NK-92 (cell line): ENCODE measurements around the gene ZNF653.
A peak's percentile ranks its signal among the peaks of the same experiment; 100 is the strongest.

Experiments used
- DNase-seq: peaks from one replicate; lab custom pipeline; 2025; ENCODE audit not compliant: unreplicated experiment; lab: John Stamatoyannopoulos, UW

Gene ZNF653, protein sequence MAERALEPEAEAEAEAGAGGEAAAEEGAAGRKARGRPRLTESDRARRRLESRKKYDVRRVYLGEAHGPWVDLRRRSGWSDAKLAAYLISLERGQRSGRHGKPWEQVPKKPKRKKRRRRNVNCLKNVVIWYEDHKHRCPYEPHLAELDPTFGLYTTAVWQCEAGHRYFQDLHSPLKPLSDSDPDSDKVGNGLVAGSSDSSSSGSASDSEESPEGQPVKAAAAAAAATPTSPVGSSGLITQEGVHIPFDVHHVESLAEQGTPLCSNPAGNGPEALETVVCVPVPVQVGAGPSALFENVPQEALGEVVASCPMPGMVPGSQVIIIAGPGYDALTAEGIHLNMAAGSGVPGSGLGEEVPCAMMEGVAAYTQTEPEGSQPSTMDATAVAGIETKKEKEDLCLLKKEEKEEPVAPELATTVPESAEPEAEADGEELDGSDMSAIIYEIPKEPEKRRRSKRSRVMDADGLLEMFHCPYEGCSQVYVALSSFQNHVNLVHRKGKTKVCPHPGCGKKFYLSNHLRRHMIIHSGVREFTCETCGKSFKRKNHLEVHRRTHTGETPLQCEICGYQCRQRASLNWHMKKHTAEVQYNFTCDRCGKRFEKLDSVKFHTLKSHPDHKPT

DNA sequence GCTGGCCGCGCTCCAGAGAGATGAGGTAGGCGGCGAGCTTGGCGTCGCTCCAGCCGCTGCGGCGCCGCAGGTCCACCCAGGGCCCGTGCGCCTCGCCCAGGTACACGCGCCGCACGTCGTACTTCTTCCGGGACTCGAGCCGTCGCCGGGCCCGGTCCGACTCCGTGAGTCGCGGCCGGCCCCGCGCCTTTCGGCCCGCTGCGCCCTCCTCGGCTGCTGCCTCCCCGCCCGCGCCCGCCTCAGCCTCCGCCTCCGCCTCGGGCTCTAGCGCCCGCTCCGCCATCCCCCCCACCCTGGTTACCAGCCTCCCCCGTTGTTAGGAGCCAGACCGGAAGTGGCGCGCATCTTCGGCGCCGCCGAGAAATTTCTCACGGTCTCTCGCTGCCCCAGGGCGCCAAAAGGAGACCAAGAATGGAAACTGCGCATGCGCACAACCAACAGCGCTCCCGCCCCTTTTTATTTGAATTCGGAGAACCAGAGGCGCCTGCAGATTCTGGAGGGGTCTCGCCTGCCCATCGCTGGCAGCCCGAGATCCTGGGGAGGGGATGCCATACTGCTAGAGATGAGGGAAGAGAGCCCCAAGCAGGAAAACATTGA, at the start of gene ZNF653:
ZNF653 (minus strand) TSS at position 336 of the 597 bp plus-strand sequence; CDS start at position 283, 53 bp downstream.
- peak; percentile 45 for DNase-seq

DNA sequence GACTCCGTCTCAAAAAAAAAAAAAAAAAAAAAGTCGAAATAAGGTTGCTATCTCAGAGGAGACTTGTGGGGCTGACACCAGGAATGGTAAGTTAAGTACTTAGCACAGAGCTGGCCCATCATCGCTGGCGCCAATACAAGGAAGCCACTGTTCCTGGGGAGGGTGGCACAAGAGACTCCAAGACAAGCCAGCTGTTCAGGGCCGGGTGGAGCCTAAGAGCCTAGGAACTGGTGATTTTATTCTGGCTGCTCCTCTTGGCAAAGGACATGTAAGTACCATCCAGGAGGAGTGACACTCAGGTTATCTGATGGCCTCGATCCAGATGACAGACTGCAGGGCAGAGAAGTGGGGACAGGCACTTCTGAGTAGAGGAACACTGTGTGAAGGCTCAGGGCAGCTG, 49.6 kb upstream of the ZNF653 start:
- no peak for DNase-seq

DNA sequence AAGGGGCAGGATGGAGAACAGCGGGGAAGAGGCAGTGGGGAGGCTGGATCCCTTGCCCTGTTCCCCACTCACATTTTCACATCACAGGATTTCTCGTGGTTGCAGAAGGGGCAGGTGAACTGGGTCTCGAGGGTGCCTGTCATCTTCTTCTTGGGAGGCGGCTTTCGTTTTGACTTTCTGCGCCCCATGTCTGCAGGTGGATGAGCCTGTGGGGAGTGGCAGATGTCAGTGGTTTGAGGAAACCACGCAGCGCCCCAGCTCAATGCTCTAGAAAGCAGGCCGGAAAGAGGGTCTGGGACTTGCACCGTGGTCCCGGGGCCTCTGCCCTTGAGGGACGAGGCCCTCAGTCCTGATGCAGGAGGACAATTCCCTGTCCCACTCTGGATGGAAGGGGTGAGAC, 48.5 kb upstream of the ZNF653 start:
- no peak for DNase-seq

DNA sequence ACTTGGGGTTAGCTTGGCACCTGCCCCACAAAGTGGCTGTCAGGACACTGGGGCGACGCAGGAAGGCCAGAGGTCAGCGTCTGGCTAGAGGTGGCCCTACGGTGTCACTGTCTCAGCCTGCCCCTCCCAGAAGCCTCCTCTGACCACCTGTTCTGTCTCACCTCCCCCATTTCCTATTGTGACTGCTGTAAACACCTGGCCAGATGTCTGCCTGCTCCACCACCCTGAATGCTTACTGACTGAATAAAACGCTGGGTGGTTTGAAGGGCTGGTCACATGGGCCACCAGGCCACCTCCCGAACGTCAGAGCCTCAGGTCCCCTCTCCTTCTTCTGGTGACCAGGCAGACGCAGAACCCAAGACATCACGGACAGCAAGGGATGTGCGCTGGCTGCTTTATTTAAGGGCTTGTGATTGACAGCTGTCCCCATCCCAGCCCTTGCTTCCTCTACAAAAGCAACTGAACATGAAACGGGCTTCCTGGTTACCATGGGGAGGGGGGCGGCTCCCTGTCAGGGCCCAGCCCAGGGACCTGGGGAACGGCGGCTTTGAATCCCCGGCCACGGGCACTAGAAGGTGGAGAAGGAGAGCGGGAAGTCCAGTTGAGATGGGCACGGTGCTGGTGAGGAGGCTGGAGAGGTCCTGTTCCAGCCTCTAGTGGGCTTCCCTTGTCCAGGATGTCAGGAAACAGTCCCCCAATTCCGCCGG, 47.2 kb upstream of the ZNF653 start:
- DNase-seq: no peak

DNA sequence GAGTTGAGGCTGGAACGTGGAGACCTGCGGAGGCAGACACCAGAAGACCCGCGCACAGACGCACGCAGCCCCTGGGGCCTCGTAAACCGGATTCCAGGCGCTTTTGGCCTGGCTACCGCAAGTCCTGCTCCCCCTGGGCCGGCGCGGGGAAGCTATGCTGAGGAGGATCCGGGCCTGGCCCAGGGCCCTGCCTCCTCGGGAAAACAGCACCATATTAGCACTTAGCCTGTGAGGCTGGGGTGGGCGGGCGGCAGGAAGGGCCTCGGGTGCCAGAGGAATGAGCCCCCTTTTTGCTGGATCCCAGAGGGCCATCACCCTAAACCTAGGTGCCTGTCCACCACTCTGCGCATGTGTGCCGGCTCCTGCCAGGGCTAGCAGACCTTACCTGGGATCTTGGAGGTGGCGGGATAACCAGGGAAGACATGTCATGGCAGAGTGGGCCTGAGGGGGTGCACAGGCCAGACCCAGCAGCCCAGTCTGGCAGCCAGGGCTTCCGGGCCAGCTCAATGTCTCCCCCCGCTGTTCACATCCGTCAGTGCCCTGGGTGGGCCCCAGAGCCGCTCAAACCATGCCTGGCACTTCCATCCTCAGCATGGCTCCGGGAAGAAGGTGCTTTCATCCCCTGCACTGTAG, 46.1 kb upstream of the ZNF653 start:
- DNase-seq: no peak

DNA sequence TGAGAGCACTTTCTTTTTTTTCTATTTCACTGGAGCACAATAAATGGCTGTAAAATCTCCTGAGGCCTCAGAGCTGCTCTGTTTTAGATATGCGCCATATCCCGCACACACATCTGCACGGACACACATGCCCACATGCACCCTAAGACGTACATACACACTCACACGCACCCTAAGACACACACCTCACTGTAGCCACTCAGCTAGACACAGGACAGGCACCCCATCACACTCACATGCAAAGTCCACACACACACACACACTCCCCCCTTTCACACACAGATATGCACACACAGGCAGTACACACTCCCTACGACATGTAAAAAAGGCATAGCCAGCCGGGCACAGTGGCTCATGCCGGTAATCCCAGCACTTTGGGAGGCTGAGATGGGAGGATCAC, 44.6 kb upstream of the ZNF653 start:
- DNase-seq: no peak

DNA sequence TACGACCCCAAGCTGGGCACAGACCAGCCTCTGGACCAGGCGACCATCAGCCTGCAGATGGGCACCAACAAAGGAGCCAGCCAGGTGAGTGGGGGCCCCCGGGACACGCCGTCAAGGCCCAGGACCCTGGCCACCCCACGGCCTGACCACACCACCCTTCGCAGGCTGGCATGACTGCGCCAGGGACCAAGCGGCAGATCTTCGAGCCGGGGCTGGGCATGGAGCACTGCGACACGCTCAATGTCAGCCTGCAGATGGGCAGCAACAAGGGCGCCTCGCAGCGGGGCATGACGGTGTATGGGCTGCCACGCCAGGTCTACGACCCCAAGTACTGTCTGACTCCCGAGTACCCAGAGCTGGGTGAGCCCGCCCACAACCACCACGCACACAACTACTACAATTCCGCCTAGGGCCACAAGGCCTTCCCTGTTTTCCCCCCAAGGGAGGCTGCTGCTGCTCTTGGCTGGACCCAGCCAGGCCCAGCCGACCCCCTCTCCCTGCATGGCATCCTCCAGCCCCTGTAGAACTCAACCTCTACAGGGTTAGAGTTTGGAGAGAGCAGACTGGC, 43.8 kb upstream of the ZNF653 start:
- no peak for DNase-seq

DNA sequence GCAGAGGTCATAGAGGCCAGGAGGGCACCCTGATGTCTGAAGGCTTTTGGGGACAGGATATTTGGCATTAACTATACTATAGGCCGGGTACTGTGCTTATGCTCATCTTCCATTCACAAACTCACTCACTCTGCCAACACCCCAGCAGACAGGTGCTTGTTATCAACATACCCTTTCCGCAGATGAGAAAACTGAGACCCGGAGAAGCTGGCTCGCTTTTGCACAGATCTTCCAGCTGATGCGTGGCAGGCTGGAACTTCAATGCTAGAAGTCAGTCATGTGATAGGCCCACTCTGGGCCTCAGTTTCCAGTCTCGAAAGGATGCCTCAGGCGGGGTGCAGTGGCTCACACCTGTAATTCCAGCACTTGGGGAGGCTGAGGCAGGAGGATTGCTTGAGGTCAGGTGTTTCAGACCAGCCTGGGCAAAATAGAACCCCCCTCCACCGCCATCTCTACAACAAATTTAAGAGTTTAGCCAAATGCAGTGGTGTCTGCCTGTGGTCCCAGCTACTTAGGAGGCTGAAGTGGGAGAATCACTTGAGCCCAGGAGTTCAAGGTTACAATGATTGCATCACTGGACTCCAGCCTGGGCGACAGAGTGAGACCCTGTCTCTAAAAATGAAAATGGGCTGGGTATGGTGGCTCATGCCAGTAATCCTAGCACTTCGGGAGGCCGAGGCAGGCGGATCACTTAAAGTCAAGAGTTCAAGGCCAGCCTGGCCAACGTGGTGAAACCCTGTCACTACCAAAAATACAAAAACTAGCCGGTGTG, 42.5 kb upstream of the ZNF653 start:
- DNase-seq: no peak

DNA sequence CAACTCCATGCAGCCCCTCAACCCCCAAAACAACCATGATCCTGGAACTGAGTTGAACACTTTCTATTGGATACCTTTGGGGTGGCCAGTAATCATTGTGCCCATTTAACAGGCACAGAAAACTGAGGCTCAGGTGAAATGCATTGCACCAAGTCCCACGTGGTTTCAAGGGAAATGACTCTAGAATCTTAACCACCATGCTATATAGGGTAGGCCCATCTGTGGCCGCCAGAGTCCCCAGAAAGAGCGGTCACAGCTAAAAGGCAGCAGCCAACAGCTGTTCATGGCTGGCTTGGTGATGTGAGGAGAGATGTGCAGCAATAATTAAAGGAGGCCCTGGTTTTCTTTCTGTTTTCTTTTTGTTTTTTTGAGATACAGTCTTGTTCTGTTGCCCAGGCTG, 35.6 kb upstream of the ZNF653 start:
- DNase-seq: no peak

DNA sequence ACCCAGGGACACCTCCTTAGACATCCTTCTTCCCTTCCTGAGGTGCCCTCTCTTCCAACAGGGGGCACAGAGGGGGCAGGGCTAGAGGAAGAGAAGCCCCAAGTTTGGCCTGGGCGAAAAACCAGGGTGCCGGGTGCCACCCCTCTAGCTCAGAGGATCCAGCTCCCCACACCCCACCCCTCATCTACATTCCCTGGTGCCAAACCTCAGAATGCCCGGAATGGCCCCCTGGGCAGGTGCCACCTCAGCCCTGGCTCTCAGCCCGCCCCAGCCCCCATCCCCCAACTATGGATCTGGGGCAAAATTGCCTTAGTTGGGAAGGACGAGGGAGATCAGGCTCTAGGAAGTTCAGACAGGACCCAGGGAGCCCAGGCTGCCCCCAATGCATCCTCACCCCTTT, 35.0 kb upstream of the ZNF653 start:
- no peak for DNase-seq

DNA sequence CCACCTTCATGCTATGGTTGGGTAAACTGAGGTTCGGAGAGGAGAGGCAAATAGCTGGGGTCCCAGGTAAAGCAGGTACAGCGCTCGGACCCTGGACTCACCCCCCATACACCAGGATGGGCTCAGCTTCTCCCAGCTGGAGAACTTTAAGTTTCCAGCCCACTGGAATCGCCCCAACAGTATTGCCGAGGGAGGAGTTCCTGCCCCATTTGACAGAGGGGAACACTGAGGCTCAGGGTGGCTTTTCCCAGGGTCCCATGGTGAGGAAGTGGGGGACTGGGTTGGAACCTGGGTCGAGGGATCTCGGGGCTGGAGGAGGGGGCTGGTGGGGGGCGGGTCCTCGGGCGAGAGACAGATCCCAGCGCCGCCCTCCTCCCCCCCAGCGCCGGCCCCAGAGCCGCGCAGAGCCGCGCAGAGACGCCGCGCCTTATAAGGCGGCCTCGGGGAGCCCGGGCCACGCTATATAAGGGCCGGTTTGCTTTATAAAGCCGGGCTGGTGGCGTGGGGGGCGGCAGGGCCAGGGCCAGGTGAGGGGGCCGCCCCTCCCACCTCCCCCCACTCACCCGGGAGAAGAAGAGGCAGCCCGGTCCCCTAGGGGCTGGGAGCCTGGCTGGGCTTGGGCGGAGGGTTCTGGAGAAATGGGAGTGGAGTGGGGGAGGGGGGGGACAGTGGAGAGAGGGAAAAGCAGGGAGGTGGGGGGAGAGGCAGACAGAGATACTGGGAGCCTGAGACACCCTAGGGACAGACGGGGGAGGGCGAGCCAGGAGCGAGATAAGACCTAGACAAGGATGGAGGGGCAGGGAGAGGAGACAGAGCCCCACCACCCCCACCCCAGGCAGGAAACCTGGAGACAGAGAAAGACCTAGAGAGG, 34.1 kb upstream of the ZNF653 start:
- DNase-seq: no peak

DNA sequence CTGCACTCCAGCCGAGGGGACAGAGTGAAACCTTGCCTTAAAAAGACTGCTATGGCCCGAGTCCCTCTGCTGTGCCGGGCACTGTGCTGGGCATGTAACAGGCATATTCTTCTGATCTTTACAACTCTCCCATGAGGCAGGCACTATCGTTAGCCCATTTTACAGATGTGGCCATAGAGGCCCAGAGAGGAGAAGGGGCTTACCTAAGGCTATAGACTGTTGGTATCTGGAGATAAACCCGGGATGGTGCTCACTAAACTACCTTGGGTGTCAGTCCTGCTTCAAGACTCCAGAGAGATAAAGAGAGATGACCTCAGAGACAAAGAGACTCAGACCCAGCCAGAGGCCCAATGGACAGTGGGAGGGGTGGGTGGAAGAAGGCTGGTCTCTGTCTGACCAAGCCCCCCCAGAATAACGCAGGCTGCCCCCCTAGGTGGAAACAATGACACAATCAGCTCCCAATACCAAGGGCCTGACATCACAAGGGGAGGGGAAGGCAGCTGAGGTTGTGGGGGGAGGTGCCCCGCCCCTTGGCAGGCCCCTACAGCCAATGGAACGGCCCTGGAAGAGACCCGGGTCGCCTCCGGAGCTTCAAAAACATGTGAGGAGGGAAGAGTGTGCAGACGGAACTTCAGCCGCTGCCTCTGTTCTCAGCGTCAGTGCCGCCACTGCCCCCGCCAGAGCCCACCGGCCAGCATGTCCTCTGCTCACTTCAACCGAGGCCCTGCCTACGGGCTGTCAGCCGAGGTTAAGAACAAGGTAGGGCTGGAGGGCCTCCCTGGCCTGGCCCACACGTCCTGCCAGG, 32.8 kb upstream of the ZNF653 start, which contains the start of gene CNN1:
CNN1 (plus strand) TSS at position 620 of the 805 bp plus-strand sequence; CDS start at position 697, 77 bp downstream.
- no peak for DNase-seq

DNA sequence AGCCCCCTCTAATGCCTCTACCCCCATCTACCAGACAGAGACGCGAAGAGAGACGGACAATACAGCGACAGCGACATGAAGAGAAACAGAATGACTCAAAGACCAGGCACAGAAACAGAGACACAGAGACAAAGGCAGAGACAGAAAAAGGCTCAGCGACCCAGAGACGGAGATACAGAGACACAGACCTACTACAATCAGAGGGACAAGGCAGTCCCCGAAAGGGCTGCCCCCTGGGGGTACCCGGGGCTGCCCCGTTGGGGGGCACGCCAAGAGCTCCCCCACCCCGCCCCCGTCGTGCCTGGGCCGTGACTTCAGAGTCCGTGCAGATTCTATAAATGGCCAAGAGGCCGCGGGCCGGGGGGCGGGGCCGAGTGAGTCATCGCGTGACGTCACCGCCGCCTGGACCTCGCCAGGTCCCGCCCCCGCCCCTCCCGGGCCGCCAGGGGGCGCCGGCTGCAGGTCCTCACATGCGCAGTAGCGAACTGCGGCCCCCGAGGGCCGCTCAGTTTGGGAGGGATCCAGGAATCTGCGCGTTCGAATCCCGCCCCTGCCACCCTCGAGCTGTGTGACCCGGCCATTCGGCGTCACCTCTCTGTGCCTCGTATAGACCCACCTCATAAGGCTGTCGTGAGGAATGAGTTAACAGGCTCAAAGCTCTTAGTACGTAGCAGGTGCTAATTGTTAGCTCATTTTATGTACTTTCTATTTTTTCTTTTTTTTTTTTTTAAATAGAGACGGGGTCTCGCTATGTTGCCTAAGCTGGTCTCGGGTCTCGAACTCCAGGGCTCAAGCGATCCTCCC, 30.4 kb upstream of the ZNF653 start:
- no peak for DNase-seq

DNA sequence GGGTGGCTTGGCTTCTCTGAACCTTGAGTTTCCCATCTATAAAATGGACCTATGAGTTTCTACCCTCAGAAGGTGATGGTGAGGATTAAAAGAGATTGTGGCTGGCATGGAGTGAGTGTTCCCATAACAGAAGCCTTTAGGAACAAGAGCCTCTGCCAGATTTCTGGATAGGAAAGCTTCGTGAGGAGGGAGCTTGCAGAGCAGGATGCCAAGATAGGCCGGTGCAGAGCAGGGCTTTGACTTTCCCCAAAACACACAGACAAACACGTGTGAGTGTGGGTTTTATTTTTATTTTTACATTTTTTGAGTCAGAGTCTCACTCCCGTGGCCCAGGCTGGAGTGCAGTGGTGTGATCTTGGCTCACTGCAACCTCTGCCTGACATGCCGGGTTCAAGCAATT, 29.3 kb upstream of the ZNF653 start:
- no peak for DNase-seq

DNA sequence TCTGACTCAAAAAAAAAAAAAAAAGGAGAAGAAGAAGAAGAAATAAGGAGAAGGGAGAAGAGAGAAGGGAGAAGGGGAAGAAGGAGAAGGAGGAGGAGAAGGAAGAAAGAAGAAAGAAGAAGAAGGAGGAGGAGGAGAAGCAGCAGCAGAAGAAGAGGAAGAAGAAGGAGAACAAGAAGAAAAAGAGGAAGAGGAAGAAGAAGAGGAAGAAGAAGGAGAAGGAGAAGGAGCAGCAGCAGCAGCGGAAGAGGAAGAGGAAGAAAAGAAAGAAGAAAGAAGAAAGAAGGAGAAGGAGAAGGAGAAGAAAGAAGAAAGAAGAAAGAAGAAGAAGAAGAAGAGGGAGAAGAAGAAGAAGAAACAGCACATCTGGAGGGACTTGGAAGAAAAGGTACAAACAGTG, 28.9 kb upstream of the ZNF653 start:
- no peak for DNase-seq

DNA sequence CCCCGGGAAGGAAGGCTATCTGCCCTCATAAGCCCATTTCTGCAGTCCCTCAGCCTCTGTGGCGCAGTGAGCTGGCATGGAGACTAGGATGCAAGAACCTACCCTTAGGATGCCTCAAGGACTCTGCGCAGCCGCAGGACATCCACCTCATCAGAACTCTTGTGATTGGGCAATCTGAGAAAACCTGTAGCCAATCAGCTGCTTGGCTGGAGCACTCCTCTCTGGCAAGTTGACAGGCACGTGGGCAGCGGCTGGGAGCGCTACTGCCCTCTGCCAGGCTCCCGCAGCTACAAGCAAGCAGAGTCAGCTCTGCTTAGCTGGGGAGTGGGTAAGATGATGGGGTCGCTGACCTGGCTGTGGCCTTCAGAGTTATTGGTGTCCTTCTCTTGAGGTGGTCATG, 24.8 kb upstream of the ZNF653 start:
- no peak for DNase-seq

DNA sequence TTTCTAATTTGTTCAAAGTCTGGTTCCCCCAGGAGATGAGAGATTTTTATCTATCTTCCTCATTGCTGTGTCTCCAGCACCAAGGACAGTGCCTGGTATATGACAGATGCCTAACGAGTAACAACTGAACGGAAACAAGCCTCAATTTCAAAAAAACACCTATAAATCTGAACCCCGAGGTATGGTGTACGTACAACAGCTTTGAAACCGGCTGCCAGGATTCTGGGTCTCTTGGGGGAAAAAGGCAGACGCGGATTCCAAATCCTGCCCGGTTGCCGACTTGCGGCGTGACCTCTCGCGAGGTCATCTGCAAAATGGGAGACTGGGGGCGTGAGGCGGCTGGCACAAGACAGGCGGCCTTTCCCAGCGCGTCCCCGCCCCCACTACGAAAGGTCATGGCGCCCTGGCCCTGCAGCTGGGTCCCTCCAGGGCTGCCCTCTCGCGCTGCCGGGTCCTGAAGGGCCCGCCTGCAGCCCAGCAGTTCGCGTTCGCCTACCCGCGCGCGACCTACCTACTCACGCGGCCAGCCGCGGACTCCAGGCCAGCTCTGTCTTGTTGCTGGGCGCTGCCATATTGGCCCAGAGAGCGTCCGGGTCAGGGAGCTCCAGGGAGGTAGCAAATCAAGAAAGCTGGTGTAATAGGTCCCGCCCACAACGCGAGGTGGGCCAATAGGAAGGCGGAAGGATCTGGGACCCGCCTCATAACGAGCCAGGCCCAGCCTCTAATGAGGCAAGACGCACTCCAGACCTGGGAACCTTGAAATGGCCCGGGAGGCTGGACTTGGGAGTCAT, 23.1 kb upstream of the ZNF653 start, which contains the start of gene ECSIT:
ECSIT (minus strand) TSS at position 584 of the 791 bp plus-strand sequence. CDS start 9,964 bp downstream, outside the sequence.
- peak; percentile 46 for DNase-seq
